T47D (cell line): ENCODE data around the gene ZNF610.
A peak's percentile ranks its signal among the peaks of the same experiment; 100 is the strongest.

ENCODE experiments used
- DNase-seq, 2 experiments: peaks; one replicate each; pipeline versions ENCODE4 v3.0.0 to v3.0.0-alpha.2; 2011 to 2012; ENCODE audit warnings: low read depth in 1 of 2, low spot score in 1 of 2
- JUND ChIP-seq: IDR thresholded peaks from 2 replicates; pipeline ENCODE4 v1.6.1; 2012; ENCODE audit warnings: low read depth
- in situ Hi-C: cut with HindIII; loops from 2 replicates; pipeline ENCODE4 v1.10.0; 2016; ENCODE audit warnings: low sequenced_read_pairs, low pct_unique_long_range_greater_than_20kb

Gene ZNF610

GRCh38 chr19:52343548-52343947 lies 7.5 kb downstream of the ZNF610 start:
- in situ Hi-C loops: no loop called here
- TF ChIP-seq JUND: no peak
- peak; percentile 35 to 72 for DNase-seq

- TF ChIP-seq JUND: no peak
- in situ Hi-C loops: no loop called here
- DNase-seq: no peak
Observed at GRCh38 chr19:52345162-52345561, 9.1 kb downstream of the ZNF610 start.

GRCh38 chr19:52351512-52351911 lies 15.5 kb downstream of the ZNF610 start:
- TF ChIP-seq JUND: no peak
- in situ Hi-C loops: no loop called here
- DNase-seq: peak in 1 of 2 experiments; percentile 17

GRCh38 chr19:52366414-52366824 lies 30.4 kb downstream of the ZNF610 start:
- no peak for DNase-seq
- in situ Hi-C loops: no loop called here
- TF ChIP-seq JUND: no peak

GRCh38 chr19:52369559-52370340 lies 33.7 kb downstream of the ZNF610 start, which contains the start of gene ZNF880:
TSS of gene ZNF880 (plus strand) at chr19:52369923. CDS start at chr19:52369966, 43 bp downstream.
- in situ Hi-C loops: no loop called here
- no peak for DNase-seq
- no peak for TF ChIP-seq JUND

GRCh38 chr19:52370341-52370710 lies 34.3 kb downstream of the ZNF610 start:
- no peak for TF ChIP-seq JUND
- no peak for DNase-seq
- in situ Hi-C loops: no loop called here

- in situ Hi-C loops: no loop called here
- TF ChIP-seq JUND: no peak
- no peak for DNase-seq
Observed at GRCh38 chr19:52391135-52391534, 55.1 kb downstream of the ZNF610 start.

GRCh38 chr19:52397310-52398080 lies 61.5 kb downstream of the ZNF610 start, which contains the start of gene ZNF528:
TSS of gene ZNF528 (plus strand) at chr19:52397849. CDS start at chr19:52402014, 4,165 bp downstream.
- in situ Hi-C loops: no loop called here
- no peak for TF ChIP-seq JUND
- DNase-seq: peak; percentile 76 to 94

- in situ Hi-C loops: no loop called here
- peak in 1 of 2 experiments; percentile 36 for DNase-seq
- no peak for TF ChIP-seq JUND
Observed at GRCh38 chr19:52398081-52398441, 62.0 kb downstream of the ZNF610 start.

- no peak for TF ChIP-seq JUND
- peak in 1 of 2 experiments; percentile 54 for DNase-seq
- in situ Hi-C loops: no loop called here
Observed at GRCh38 chr19:52410276-52410675, 74.2 kb downstream of the ZNF610 start.

GRCh38 chr19:52415711-52416110 lies 79.7 kb downstream of the ZNF610 start:
- TF ChIP-seq JUND: no peak
- in situ Hi-C loops: no loop called here
- no peak for DNase-seq
